Keratinocyte (primary cell): ENCODE results near the gene PRSS21. TPM values are rescaled to one million over a fixed set of nuclear protein-coding genes. Genes with fewer than 3 reads are reported as not detected.

Source experiments
- DNase-seq: peaks from one replicate; pipeline ENCODE4 v3.0.0-alpha.2; 2011; ENCODE audit warnings: low read depth, missing footprints, low spot score
- FAIRE-seq: peaks from 2 replicates; lab custom pipeline; 2011; peaks lifted over from hg19 to GRCh38; lab: Jason Lieb, UNC
- H2AFZ ChIP-seq: 2 replicates; pipeline ENCODE4 v1.6.0; 2012; ENCODE audit warnings: low read length, control low read depth, inconsistent platforms; ENCODE audit not compliant: control insufficient read depth
- H3K27ac ChIP-seq: 2 replicates; pipeline ENCODE4 v1.5.1; 2011; ENCODE audit warnings: low read length; ENCODE audit not compliant: control insufficient read depth, insufficient read depth
- H3K27me3 ChIP-seq: 3 replicates; pipeline ENCODE4 v1.6.0; 2011; ENCODE audit warnings: low read length; ENCODE audit not compliant: control insufficient read depth, insufficient read depth; ENCODE audit errors: extremely low read depth
- H3K36me3 ChIP-seq, 2 experiments: 2 replicates in 1 of 2; 3 replicates in 1 of 2; pipeline ENCODE4 v1.5.1; 2011; ENCODE audit warnings: low read length in 2 of 2, mild to moderate bottlenecking in 1 of 2; ENCODE audit not compliant: control insufficient read depth in 2 of 2, insufficient read depth in 2 of 2; ENCODE audit errors: extremely low read depth in 1 of 2
- H3K4me1 ChIP-seq: 3 replicates; pipeline ENCODE4 v1.5.1; 2011; ENCODE audit warnings: low read length; ENCODE audit not compliant: control insufficient read depth, insufficient read depth; ENCODE audit errors: extremely low read depth
- H3K4me2 ChIP-seq: 3 replicates; pipeline ENCODE4 v1.6.0; 2011; ENCODE audit warnings: low read depth, low read length; ENCODE audit not compliant: control insufficient read depth, insufficient read depth; ENCODE audit errors: extremely low read depth
- H3K4me3 ChIP-seq, 3 experiments: fragments of 200-600 bp in 1 of 3; sonication (generic) in 1 of 3; 2 replicates in 2 of 3; 3 replicates in 1 of 3; pipeline ENCODE4 v1.5.1; 2011 to 2016; ENCODE audit warnings: low read length in 3 of 3, mild to moderate bottlenecking in 3 of 3, control low read depth in 2 of 3, inconsistent platforms in 1 of 3, low read depth in 1 of 3, mixed read lengths in 1 of 3, mixed run types in 1 of 3, moderate library complexity in 1 of 3; ENCODE audit not compliant: control insufficient read depth in 2 of 3, insufficient read depth in 2 of 3; ENCODE audit errors: extremely low read depth in 1 of 3
- H3K79me2 ChIP-seq: 2 replicates; pipeline ENCODE4 v1.6.0; 2012; ENCODE audit warnings: low read length; ENCODE audit not compliant: control insufficient read depth, insufficient read depth
- H3K9ac ChIP-seq: 3 replicates; pipeline ENCODE4 v1.6.0; 2011; ENCODE audit warnings: low read length; ENCODE audit not compliant: control insufficient read depth, insufficient read depth; ENCODE audit errors: extremely low read depth
- H3K9me1 ChIP-seq: 3 replicates; pipeline ENCODE4 v1.6.0; 2011; ENCODE audit warnings: low read length; ENCODE audit not compliant: control insufficient read depth, insufficient read depth; ENCODE audit errors: extremely low read depth
- H3K9me3 ChIP-seq: 2 replicates; pipeline ENCODE4 v1.5.1; 2012; ENCODE audit warnings: low read depth, low read length; ENCODE audit not compliant: control insufficient read depth
- H4K20me1 ChIP-seq: 3 replicates; pipeline ENCODE4 v1.6.0; 2011; ENCODE audit warnings: low read length; ENCODE audit not compliant: control insufficient read depth, insufficient read depth; ENCODE audit errors: extremely low read depth
- CTCF ChIP-seq, 3 experiments: IDR thresholded peaks in 1 of 3; conservative IDR thresholded peaks in 1 of 3; optimal IDR thresholded peaks in 1 of 3; 2 replicates in 2 of 3; 3 replicates in 1 of 3; pipeline versions ENCODE3 to v1.5.1; 2011; ENCODE audit warnings: low read length in 3 of 3, mild to moderate bottlenecking in 3 of 3, moderate library complexity in 2 of 3, control low read depth in 1 of 3, inconsistent platforms in 1 of 3; ENCODE audit not compliant: insufficient read depth in 2 of 3; ENCODE audit errors: extremely low read depth in 1 of 3
- EZH2 ChIP-seq: IDR thresholded peaks from one replicate; pipeline ENCODE4 v1.6.1; 2012; ENCODE audit warnings: inconsistent platforms, mild to moderate bottlenecking, low read length, moderate library complexity
- dilution Hi-C: fragments of 300-500 bp; cut with MboI; formaldehyde crosslinking; loops from one replicate; pipeline ENCODE4 v1.7.0; 2020; ENCODE audit warnings: low sequenced_read_pairs; ENCODE audit not compliant: extremely low pct_ligation_motif_present
- polyA plus RNA-seq, 5 experiments: library from polyadenylated mRNA; depleted of rRNA in 3 of 5; stranded (reverse) in 3 of 5; stranded (forward) in 1 of 5; unstranded in 1 of 5; fragments of >200 nt; gene quantifications; 1 replicate in 1 of 5; 2 replicates in 3 of 5; 3 replicates in 1 of 5; pipeline versions ENCODE4 v1.2.1 to v1.2.3, GENCODE V29; 2011 to 2012; ENCODE audit warnings: missing spikeins in 2 of 5, low read depth in 1 of 5, low replicate concordance in 1 of 5

Gene PRSS21
- polyA plus RNA-seq, 1 donor (not counting 4 experiments of a cell fraction or from before 2014, with no cell fraction given), result 0.52 TPM

DNA sequence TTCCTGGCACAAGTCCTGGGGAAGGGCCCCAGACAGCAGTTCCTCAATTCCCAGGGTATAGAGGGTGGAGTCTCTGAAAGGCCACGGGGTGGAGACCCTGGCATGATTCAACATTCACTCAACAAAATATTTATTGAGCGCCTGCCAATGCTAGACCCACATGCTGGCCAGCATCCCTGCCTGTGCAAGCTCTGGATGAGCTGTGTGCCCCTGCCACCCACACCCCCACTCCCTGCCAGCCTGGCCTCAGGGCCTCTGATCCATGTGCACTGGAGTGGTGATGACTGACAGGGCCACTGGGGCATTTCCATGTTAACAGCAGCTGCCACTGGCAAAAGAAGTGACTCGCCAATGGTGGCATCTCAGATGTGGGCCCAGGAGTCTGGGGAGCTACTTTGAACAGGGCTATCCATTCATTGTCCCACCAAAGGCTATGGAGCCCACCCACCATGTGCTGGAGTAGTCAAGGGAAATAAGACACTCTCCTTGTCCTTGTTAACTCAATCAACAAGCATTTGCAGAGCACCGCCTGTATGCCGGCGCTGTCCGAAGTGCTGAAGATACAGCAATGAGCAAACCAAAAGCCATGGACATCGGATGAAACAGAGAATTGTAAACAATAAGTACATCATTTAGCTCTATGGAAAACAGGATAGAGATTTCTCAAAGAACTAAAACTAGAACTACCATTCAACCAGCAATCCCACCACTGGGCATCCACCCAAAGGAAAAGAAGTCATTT is 44.0 kb downstream of the PRSS21 start:
- Histone ChIP-seq H3K79me2 (no peaks in the 10 kb centered on the region), H3K9me1 (no peaks in the 10 kb centered on the region), H3K4me1 (peaks cover 20% of the 10 kb centered on the region), H2AFZ (no peak overlapping the region), H3K27me3 (no peaks in the 10 kb centered on the region), H3K27ac (no peak overlapping the region), H4K20me1 (no peaks in the 10 kb centered on the region), H3K9ac (no peak overlapping the region), H3K4me3 (no peak overlapping the region), H3K4me2 (no peak overlapping the region), H3K36me3 (no peaks in the 10 kb centered on the region), H3K9me3 (no peaks in the 10 kb centered on the region)
- DNase-seq (no peak), FAIRE-seq (peak; percentile 29)
- dilution Hi-C loops, result no loop called here
- TF ChIP-seq EZH2 (no peak), CTCF (optimal IDR thresholded peaks at IDR 0.05 in 1 of 3, IDR thresholded peaks at IDR 0.05 in 1 of 3, conservative IDR thresholded peaks at IDR 0.05 in 1 of 3; ENCODE audit: extremely low read depth in 1 of 3, insufficient read depth in 2 of 3, low read length in 3 of 3) (no peak)

DNA sequence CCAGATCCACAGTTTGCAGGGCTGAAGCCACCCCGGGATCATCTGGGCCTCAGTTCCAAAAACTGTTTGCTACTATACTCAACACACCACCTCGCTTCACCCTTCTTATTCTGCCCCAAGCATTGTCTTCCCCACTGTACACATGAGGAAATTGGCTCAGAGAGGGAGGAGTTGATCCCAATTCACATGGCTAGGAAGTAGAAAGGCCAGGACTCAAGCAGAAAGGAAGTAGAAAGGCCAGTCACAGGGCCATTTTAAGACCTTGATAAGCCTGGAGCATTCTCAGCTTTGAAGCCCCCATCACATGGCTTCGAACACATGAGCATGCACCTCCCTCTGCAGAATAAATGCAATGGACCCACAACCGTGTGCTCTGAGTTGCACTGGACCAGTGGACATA is 48.6 kb downstream of the PRSS21 start:
- dilution Hi-C loops, result no loop called here
- TF ChIP-seq CTCF (optimal IDR thresholded peaks at IDR 0.05 in 1 of 3, IDR thresholded peaks at IDR 0.05 in 1 of 3, conservative IDR thresholded peaks at IDR 0.05 in 1 of 3; ENCODE audit: extremely low read depth in 1 of 3, insufficient read depth in 2 of 3, low read length in 3 of 3) (no peak), EZH2 (no peak)
- no peaks in the 10 kb centered on the region for H3K9me3 ChIP-seq

More for the DNA sequence above, 48.6 kb downstream of the PRSS21 start:
- Histone ChIP-seq H2AFZ (no peak overlapping the region), H3K79me2 (no peaks in the 10 kb centered on the region), H3K27me3 (no peaks in the 10 kb centered on the region), H3K27ac (no peak overlapping the region), H3K4me2 (no peak overlapping the region), H3K4me1 (peaks cover 10% of the 10 kb centered on the region), H3K9ac (no peak overlapping the region), H4K20me1 (no peaks in the 10 kb centered on the region), H3K36me3 (no peaks in the 10 kb centered on the region), H3K9me1 (no peaks in the 10 kb centered on the region), H3K4me3 (no peak overlapping the region)
- FAIRE-seq, result no peak
- DNase-seq, result no peak
